Measurements from ENCODE around the gene MEAF6. TPM values are rescaled to one million over a fixed set of nuclear protein-coding genes. Genes with fewer than 3 reads are reported as not detected.
"Not testable (repeated sequence)": the region's sequence is repeated elsewhere in the genome, so short reads cannot be mapped to it uniquely, and the experiment has no call there.

The MEAF6 gene
- total and polyA plus RNA-seq, 2 donors (not counting 1 experiment from before 2014, with no cell fraction given), result 49.4 to 56.0 TPM

DNA sequence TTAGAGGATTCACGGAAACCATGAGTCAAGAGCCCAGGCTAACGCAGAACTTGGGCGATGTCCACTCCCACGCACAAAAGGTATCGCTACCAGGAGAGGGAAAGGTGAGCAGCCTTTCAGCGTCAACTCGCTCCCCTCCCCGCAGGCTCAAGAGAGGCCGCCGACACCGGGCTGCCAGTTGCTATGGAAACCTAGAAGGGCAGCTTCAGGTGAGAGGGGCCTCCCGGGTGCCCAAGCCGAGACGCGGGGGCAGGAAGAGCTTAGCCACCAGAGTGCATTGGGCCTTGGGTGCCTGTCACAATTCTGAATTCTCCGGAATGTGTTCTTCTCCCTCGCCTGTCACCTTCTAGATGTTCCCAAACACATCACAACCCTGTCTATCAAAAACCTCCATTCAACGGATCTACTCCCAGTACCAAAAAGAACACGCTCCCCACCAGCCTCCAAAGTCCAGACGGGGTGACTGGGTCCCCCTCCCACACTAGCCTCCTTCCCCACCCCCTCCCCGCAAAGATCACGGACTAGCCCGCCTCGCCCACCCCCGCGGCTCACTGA is 694 bp downstream of the MEAF6 start:
- no peaks in the 10 kb centered on the region for H3K36me3 ChIP-seq (ENCODE audit: control insufficient read depth, insufficient read depth, low read length)
- peak in 1 of 2 donors; percentile 12 for DNase-seq (ENCODE audit: low read depth in 2 of 2)
- H2AFZ ChIP-seq (ENCODE audit: low read length), result peak overlapping the region; percentile 41
- peak overlapping the region; percentile 83 to 90 (median 85) for H3K4me3 ChIP-seq (replicated peaks in 1 of 4; ENCODE audit: control extremely low read depth in 1 of 4, insufficient read depth in 1 of 4, low read depth in 3 of 4, low read length in 4 of 4)
- H3K9me3 ChIP-seq (ENCODE audit: control insufficient read depth, insufficient read depth, low read depth, low read length), result no peaks in the 10 kb centered on the region
- H3K79me2 ChIP-seq (ENCODE audit: control insufficient read depth, insufficient read depth, low read length), result peaks cover 15% of the 10 kb centered on the region
- H3K9ac ChIP-seq (ENCODE audit: insufficient read depth, low read length), result peak overlapping the region; percentile 58
- TF ChIP-seq, protein P1, sequence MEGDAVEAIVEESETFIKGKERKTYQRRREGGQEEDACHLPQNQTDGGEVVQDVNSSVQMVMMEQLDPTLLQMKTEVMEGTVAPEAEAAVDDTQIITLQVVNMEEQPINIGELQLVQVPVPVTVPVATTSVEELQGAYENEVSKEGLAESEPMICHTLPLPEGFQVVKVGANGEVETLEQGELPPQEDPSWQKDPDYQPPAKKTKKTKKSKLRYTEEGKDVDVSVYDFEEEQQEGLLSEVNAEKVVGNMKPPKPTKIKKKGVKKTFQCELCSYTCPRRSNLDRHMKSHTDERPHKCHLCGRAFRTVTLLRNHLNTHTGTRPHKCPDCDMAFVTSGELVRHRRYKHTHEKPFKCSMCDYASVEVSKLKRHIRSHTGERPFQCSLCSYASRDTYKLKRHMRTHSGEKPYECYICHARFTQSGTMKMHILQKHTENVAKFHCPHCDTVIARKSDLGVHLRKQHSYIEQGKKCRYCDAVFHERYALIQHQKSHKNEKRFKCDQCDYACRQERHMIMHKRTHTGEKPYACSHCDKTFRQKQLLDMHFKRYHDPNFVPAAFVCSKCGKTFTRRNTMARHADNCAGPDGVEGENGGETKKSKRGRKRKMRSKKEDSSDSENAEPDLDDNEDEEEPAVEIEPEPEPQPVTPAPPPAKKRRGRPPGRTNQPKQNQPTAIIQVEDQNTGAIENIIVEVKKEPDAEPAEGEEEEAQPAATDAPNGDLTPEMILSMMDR (conservative IDR thresholded peaks at IDR 0.05 in 1 of 2, IDR thresholded peaks at IDR 0.05 in 1 of 2; ENCODE audit: low read depth in 1 of 2, low read length in 2 of 2), result no peak
- no peak for TF ChIP-seq EZH2 (IDR thresholded peaks at IDR 0.05; ENCODE audit: low read length, missing control alignments)
- no peaks in the 10 kb centered on the region for H4K20me1 ChIP-seq (ENCODE audit: control insufficient read depth, extremely low read depth, insufficient read depth, low read length)
- H3K27me3 ChIP-seq (ENCODE audit: control insufficient read depth, insufficient read depth, low read length), result no peaks in the 10 kb centered on the region
- peak overlapping the region; percentile 94 for H3K4me2 ChIP-seq (ENCODE audit: extremely low read depth, insufficient read depth, low read length)
- no peaks in the 10 kb centered on the region for H3K4me1 ChIP-seq (ENCODE audit: control insufficient read depth, extremely low read depth, insufficient read depth, low read length)
- peak overlapping the region; percentile 72 for H3K27ac ChIP-seq (ENCODE audit: insufficient read depth, low read length)

DNA sequence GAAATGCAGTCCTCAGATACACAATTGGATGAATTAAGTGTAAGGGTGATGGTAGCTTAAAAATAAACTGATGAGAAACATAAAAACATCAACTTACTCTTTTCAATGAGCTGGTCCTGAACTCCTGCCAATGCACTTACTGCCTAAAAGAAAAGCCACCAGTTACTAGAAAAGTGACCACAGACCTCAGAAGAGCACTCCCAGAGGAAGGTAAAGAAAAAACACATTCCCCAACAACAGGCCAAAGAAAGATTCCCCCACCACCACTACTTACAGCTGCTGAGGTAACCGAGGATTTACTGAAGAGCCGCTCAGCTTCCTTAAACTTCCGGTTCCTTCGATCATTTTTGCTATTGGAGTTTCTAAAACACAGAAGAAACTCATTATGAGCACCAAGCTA is 5.4 kb downstream of the MEAF6 start:
- peaks cover 15% of the 10 kb centered on the region for H3K79me2 ChIP-seq (ENCODE audit: control insufficient read depth, insufficient read depth, low read length)
- H4K20me1 ChIP-seq (ENCODE audit: control insufficient read depth, extremely low read depth, insufficient read depth, low read length), result no peaks in the 10 kb centered on the region
- H3K4me2 ChIP-seq (ENCODE audit: extremely low read depth, insufficient read depth, low read length), result no peak overlapping the region
- peak in 1 of 2 donors; percentile 54 for DNase-seq (ENCODE audit: low read depth in 2 of 2)
- no peaks in the 10 kb centered on the region for H3K9me3 ChIP-seq (ENCODE audit: control insufficient read depth, insufficient read depth, low read depth, low read length)
- H3K4me3 ChIP-seq (replicated peaks in 1 of 4; ENCODE audit: control extremely low read depth in 1 of 4, insufficient read depth in 1 of 4, low read depth in 3 of 4, low read length in 4 of 4), result no peak overlapping the region
- H3K4me1 ChIP-seq (ENCODE audit: control insufficient read depth, extremely low read depth, insufficient read depth, low read length), result no peaks in the 10 kb centered on the region
- H3K9ac ChIP-seq (ENCODE audit: insufficient read depth, low read length), result no peak overlapping the region
- H2AFZ ChIP-seq (ENCODE audit: low read length), result no peak overlapping the region
- H3K27ac ChIP-seq (ENCODE audit: insufficient read depth, low read length), result no peak overlapping the region
- no peak for TF ChIP-seq EZH2 (IDR thresholded peaks at IDR 0.05; ENCODE audit: low read length, missing control alignments)
- TF ChIP-seq, protein P1 (conservative IDR thresholded peaks at IDR 0.05 in 1 of 2, IDR thresholded peaks at IDR 0.05 in 1 of 2; ENCODE audit: low read depth in 1 of 2, low read length in 2 of 2), result peak; percentile 14 to 37
- H3K36me3 ChIP-seq (ENCODE audit: control insufficient read depth, insufficient read depth, low read length), result peaks cover 2% of the 10 kb centered on the region
- no peaks in the 10 kb centered on the region for H3K27me3 ChIP-seq (ENCODE audit: control insufficient read depth, insufficient read depth, low read length)

DNA sequence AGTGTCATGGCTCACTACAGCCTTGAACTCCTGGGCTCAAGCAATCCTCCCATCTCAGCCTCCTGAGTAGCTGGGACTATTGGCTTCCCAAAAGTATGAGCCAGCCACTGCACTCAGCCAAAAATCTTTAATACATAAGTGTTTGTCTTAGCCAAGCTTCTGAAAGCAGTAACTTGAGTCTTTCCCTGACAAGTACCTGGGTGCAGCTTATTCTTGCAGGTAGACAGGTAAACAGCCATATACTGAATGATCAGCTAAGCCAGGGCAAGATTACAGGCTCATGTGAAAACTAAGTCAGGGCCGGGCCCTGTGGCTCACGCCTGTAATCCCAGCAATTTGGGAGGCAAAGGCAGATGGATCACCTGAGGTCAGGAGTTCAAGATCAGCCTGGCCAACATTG is 7.8 kb downstream of the MEAF6 start:
- H2AFZ ChIP-seq (ENCODE audit: low read length), result no peak overlapping the region
- H3K9me3 ChIP-seq (ENCODE audit: control insufficient read depth, insufficient read depth, low read depth, low read length), result no peaks in the 10 kb centered on the region
- H3K4me2 ChIP-seq (ENCODE audit: extremely low read depth, insufficient read depth, low read length), result no peak overlapping the region
- H3K4me1 ChIP-seq (ENCODE audit: control insufficient read depth, extremely low read depth, insufficient read depth, low read length), result no peaks in the 10 kb centered on the region
- peaks cover 2% of the 10 kb centered on the region for H3K36me3 ChIP-seq (ENCODE audit: control insufficient read depth, insufficient read depth, low read length)
- H3K79me2 ChIP-seq (ENCODE audit: control insufficient read depth, insufficient read depth, low read length), result no peaks in the 10 kb centered on the region
- TF ChIP-seq, protein P1 (conservative IDR thresholded peaks at IDR 0.05 in 1 of 2, IDR thresholded peaks at IDR 0.05 in 1 of 2; ENCODE audit: low read depth in 1 of 2, low read length in 2 of 2), result no peak
- TF ChIP-seq EZH2 (IDR thresholded peaks at IDR 0.05; ENCODE audit: low read length, missing control alignments), result no peak
- H3K4me3 ChIP-seq (replicated peaks in 1 of 4; ENCODE audit: control extremely low read depth in 1 of 4, insufficient read depth in 1 of 4, low read depth in 3 of 4, low read length in 4 of 4), result no peak overlapping the region
- DNase-seq (ENCODE audit: low read depth in 2 of 2), result no peak
- no peak overlapping the region for H3K9ac ChIP-seq (ENCODE audit: insufficient read depth, low read length)
- H3K27me3 ChIP-seq (ENCODE audit: control insufficient read depth, insufficient read depth, low read length), result no peaks in the 10 kb centered on the region
- H4K20me1 ChIP-seq (ENCODE audit: control insufficient read depth, extremely low read depth, insufficient read depth, low read length), result no peaks in the 10 kb centered on the region
- H3K27ac ChIP-seq (ENCODE audit: insufficient read depth, low read length), result no peak overlapping the region

DNA sequence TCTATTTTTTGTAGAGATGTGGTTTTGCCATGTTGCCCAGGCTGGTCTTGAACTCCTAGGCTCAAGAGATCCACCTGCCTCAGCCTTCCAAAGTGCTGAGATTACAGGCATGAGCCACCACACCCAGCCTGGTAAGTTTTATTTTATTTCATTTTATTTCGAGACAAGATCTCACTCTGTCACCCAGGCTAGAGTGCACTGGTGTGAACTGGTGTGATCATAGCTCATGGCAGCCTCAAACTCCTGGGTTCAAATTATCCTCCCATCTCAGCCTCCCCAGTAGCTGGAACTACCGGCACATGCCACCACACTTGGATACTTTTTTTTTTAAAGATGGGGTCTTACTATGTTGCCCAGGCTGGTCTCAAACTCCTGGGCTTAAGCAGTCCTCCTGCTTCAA is 11.8 kb downstream of the MEAF6 start:
- H3K4me3 ChIP-seq (replicated peaks in 1 of 4; ENCODE audit: control extremely low read depth in 1 of 4, insufficient read depth in 1 of 4, low read depth in 3 of 4, low read length in 4 of 4); DNase-seq (ENCODE audit: low read depth in 2 of 2); H4K20me1 ChIP-seq (ENCODE audit: control insufficient read depth, extremely low read depth, insufficient read depth, low read length); H2AFZ ChIP-seq (ENCODE audit: low read length); H3K9ac ChIP-seq (ENCODE audit: insufficient read depth, low read length); H3K79me2 ChIP-seq (ENCODE audit: control insufficient read depth, insufficient read depth, low read length); H3K27ac ChIP-seq (ENCODE audit: insufficient read depth, low read length); H3K4me2 ChIP-seq (ENCODE audit: extremely low read depth, insufficient read depth, low read length); H3K27me3 ChIP-seq (ENCODE audit: control insufficient read depth, insufficient read depth, low read length); H3K36me3 ChIP-seq (ENCODE audit: control insufficient read depth, insufficient read depth, low read length); H3K4me1 ChIP-seq (ENCODE audit: control insufficient read depth, extremely low read depth, insufficient read depth, low read length); H3K9me3 ChIP-seq (ENCODE audit: control insufficient read depth, insufficient read depth, low read depth, low read length): not testable (repeated sequence)

All from fibroblast of lung (primary cell).